HG02885 (cell line): ENCODE data around the gene SMYD3.

Experiments
- ATAC-seq: cut with Tn5 transposase; IDR thresholded peaks from one replicate; pipeline ENCODE4 v1.9.1; 2021; ENCODE audit warnings: mild to moderate bottlenecking; ENCODE audit not compliant: unreplicated experiment, poor library complexity

The SMYD3 gene

DNA sequence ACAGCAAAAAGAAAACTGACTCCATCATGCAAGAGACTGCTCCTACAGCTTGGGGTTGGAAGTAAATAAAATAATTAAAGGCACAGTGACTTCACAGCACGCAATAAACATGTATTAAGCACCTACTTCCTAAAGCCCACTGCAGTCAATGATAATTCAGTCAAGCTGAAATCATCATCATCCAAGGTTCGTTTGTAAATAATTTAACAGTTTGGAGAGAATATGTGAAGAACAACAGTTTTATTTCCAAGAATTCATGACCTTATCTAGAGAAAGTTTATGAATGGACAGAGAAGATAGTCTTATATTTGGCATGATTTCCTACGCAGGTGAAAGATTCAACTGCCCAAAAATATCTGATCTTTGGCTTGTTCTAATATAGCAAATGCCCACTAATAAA lies 86.8 kb downstream of the SMYD3 start:
- no peak for ATAC-seq

DNA sequence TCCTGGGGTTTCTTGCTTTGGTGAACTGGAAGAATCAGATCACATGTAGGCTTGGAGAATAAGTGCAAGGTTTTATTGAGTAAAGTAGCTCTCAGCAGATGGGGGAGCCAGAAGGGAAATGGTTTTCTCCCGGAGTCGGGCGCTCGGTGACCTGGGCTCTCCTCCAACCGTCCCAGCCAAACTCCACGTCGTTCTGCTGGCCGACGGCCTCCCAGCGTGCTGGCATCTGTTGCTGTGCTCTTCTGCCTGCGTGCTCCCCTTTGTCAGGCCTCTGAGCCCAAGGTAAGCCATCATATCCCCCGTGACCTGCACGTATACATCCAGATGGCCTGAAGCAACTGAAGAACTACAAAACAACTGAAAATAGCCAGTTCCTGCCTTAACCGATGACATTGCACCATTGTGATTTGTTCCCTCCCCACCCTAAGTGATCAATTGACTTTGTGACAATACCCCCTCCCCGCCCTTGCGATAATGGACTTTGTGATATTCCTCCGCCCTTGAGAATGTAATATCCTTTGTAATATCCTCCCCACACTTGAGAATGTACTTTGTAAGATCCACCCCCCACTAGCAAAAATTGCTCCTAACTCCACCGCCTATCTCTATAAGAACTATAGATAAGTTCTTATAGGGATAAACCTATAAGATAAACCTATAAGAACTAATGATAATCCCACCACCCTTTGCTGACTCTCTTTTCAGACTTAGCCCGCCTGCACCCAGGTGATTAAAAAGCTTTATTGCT lies 88.3 kb downstream of the SMYD3 start:
- ATAC-seq = no peak

DNA sequence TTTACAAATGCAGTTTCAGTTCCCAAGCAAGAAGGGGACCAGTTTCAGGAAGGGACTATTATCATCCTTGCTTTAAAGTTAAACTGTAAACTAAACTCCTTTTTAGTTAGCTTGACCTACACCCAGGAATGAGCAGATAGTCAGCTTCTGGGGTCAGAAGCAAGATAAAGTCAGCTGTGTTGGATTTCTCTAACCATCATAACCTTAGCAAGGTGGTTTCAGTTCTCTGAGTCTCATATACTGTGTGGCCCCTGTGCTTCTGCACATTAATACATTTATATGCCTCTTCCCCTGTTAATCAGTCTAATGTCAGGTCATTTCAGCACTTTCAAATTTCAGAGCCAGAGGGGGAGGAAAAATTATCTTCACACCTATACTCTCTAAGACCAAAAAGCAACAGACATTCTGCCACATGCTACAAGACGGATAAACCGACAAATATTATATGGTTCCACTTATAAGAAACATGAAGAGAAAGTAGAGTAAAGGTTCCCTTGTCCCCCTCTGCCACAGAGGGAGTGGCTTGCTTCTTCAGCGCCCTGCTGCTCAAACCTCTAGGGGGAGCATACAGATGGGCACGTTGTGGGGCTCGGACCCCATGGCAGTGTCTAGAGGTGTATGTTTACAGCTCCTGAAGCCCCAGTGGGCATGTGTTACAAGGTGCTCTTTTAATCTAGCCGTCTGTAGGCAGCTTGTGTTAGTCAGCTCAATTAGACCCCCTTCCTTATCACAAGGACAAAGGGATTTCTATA lies 89.1 kb downstream of the SMYD3 start:
- no peak for ATAC-seq

DNA sequence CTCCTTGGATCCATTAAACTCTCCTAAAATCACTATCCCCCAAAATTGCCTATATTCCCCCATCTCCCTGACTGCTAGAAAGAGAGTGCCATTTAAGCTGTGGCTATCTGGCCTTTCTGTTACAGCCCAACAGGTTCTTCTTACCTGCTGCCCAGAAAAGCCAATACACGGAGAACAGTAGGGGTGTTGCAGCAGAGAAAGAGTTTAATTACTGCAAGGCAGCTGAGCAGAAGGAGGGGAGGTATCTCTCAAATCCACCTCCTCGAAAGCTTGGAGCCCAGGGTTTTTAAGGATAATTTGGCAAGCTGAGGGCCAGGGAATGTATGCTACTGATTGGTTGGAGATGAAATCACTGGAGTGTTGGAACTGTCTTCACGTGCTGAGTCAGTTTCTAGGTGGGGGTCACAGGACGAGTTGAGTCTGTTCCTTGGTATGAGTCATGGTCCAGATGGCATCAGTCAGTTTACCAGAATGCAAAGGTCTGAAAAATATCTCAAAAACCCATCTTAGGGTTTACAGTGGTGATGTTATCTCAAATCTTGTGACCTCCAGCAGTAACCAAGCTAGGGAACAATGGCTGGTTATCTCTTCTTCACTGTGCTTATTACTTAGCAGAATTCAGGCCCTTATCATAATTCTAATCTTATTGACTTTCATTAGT lies 89.8 kb downstream of the SMYD3 start:
- no peak for ATAC-seq

DNA sequence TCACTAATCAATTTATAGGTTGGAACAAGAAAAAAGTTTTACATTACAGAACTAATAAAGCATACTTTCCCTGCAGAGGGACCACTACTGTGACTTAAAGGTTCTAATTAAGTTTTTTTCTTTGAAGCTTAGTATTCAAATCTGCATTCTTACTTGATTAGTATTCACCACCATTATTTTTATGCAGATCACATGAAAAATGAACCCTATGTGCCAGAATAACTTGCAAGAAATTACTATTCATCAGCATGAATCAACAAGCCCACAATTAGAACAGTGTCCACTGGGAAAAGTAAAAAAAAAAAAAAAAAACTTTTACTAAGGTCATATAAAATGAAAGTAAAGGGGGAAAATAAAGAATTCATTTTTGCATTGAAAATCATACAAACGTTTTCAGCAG lies 90.8 kb downstream of the SMYD3 start:
- ATAC-seq = no peak

DNA sequence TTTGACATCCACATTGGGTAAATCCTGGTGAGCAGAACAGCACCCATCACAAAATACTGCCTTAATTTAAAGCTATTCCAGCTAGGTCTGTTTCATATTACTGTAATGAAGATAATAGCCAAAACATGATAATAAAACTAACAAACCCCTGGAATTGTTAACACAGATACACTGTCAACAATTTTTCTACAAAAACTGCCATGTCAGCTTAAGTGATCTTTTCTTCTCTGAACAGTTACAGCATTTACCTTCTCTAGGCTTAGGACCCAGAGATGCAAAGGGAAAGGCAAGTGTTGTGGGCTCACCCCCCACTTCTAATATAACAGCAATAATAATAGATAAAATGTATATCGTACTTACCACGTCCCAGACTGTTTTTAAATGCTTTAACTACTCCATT lies 92.1 kb downstream of the SMYD3 start:
- ATAC-seq = no peak

DNA sequence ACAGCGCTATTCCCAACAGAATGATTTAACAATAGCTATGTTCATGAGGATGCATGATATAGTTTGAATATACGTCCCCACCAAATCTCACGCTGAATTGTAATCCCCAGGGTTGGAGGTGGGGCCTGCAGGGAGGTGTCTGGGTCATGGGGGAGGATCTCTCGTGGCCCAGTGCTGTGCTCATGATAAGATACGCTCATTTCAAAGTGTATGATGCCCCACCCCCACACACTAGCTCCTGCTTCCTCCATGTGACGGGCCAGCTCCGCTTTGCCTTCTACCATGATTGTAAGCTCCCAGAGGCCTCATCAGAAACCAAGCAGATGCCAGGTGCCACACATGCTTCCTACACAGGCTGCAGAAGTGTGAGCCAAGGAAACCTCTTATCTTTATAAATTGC lies 93.6 kb downstream of the SMYD3 start:
- ATAC-seq = no peak

DNA sequence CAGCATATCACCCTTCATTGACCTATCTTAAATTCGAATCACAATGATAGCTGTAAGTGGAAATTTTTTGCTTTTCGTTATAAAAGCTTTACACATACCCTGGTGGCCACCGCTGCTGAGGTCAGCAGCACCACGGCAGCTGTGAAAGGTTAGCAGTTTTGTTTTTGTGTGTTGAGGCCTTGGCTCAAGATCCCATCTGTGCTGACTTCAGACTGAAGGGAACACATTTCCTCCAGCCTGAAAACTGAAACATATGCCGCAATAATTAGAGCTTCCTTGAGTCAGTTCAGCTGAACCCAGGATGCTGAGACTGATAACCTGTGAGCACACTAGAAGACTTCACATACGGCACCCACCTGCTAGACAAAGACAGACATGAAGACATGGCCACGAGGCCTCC lies 103.0 kb downstream of the SMYD3 start:
- no peak for ATAC-seq

DNA sequence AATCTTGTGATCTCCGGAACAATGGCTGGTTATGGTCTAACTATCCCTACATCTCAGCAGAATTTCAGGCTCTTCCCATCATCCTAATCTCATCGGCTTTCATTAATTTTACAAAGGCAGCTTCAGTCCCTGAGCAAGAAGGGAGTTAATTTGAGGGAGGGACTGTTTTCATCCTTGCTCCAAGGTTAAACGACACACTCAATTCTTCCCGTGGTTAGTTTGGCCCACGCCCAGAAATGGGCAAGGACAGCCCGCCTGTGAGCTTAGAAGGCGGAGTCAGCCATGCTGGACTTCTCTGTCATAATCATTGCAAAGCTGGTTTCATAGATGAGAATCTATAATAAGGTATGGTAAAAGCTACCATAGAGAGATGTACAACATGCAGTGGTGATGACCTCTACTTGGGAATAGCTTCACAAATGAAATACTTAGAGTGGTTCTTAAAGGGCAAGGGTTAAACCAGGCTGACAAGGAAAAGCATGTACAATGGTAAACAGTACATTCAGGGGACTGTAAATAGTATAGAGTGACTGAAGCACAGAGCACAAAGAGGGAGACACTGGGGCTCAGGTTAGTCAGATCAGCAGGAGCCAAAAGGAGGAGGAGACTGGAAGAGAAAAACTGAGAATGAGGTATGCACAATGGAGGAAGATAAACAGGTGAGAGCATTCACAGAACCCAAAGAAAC lies 108.8 kb downstream of the SMYD3 start:
- ATAC-seq = no peak

DNA sequence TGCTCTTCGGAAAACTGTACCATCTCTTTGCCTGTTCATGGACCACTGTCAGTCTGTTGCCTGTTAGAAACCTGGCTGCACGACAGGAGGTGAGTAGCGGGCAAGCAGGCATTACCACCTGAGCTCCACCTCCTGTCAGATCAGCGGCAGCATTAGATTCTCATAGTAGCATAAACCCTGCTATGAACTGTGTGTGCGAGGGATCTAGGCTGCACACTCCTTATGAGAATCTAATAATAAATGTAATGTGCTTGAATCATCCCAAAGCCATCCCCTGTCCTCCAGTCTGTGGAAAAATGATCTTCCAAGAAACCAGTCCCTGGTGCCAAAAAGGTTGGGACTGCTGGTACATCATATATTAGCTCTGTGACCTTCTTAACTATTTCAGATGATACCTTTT lies 110.0 kb downstream of the SMYD3 start:
- no peak for ATAC-seq

DNA sequence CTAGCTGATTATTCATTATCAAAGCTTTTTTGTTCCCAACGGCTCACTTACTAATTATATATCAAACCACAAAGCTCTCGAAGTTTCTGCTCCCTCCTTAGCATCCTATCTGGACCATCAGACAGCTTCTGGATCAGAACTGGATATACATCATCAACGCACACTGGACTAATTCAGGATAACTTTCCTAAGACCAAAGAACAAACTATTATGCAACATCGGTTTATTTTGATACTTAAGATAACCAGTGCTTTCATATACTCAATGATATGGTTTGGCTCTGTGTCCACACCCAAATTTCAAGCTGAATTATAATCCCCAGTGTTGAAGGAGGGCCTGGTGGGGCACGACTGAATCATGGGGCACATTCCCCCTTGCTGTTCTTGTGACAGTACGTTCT lies 110.8 kb downstream of the SMYD3 start:
- no peak for ATAC-seq

DNA sequence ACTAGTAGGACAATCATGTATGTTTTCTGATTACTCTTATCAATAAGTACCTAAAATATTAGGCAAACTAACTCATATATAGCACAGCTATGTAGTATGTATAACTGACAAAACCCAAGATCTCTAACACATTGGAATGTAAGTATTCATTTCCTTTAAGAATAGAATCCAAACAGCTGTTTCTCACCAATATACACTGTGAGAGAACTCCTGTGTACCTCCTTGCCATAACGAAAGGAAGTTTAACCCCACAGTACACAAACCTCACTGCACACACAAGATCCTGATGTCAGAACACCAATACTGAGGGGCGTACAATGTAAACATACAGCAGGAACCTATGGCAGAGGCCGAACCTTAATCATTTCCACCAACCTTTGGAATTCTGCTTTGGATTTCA lies 113.0 kb downstream of the SMYD3 start:
- ATAC-seq = no peak

DNA sequence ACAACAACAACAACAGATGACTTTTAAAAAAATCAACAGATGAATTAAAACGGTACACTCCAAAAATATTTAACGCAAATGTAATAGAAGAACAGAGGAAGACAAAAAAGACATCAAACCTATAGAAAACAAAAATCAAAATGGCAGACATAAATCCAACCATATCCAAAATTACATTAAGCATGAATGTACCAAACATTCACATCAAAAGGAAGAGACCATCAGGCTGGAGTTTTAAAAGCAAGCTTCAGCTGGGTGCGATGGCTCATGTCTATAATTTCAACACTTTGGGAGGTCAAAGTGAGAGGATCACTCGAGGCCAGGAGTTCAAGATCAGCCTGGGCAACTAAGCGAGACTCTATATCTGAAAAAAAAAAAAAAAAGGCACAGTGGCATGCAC lies 116.2 kb downstream of the SMYD3 start:
- ATAC-seq = no peak

DNA sequence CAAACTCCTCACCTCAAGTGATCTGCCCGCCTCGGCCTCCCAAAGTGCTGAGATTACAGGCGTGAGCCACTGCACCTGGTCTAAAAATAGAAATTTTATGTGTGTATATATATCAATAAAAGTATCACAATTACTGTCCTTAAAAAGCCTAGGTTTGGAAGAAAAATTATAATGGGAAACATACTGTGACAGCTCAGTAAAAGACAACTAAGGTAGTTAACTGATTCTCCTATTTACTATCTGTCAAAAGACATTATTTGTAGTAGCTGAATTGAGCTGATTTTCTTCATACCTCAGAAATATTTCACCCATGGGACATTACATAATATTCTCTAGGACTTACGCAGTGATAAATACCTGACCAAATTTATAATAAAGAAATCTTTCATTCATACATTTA lies 122.5 kb downstream of the SMYD3 start:
- no peak for ATAC-seq

DNA sequence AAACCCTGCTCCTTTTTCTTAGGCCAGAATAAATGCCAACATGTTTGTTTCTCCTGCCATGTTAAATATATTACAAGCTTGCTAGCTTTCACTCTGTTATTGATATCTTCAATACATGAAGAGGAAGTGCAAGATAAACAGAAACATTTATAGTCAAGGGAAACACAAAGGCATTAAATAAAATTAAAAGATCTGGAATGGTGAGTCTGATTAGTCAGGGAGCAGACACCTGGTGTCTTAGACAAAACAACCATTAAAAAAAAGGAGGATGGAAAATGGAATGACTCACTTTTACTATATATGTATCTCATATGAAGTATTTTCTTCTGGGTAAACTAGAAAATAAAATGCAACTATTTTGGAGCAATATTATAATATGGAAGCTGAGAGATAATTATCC lies 123.3 kb downstream of the SMYD3 start:
- ATAC-seq = no peak

DNA sequence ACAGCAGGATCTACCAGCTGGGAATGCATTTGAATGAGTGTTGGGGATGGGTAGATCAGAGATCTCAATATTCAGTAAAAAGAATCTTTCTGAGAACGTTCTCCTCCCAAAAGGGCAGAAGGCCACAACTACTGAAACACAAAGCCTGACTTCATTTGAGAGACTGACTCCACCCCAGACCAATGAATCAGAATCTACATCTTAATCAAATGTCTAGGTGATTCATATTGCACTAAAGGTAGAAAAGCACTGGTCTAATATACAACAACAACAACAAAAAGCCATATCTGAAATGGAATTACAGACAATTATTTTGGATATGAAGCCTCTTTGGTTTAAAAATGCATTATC lies 123.9 kb downstream of the SMYD3 start:
- ATAC-seq = no peak

DNA sequence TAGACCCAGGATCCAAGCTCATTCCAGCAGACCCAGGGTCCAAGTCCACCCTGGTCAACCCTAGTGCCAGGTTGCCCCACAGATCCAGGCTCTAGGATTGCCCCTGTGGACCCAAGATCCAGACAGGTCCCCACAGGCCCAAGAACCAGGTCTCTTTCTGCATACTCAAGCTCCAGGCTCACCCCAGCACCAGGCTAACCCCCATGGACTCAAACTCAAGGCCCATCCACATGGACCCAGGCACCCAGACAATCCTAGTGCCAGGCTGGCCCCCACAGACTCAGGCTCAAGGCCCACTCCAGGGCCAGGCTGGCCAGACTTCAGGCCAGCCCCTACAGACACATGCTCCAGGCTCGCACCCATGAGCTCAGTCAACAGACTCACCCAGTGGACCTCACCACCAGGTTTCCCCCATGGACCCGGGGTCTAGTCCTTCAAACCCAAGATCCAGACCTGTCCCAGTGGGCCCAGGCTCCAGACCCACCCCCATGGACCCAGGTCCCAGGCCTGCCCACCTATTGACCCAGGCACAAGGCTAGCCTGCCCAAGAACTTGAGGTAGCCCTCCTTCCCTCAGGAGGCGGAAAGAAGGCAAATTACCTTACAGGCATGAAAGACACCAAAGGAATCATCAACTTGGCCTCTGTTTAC lies 124.4 kb downstream of the SMYD3 start:
- no peak for ATAC-seq

DNA sequence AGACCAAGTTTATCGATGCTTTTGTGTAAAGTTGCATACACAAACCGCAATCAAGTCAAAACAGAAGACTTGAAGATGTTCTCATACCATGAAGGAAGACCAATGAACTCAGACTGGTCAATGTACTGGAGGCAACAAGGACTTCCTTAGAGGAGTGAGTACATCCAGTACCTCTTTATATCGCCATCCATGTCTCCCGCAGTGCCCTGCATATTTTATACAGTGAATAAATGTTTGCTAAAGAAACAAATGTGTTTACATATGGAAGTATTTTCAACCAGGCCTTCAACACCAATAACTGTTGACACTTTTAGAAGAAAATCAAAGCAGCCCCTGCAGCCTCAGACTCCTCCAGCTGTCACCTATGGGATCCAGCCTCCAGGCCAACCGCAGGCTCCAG lies 125.6 kb downstream of the SMYD3 start:
- no peak for ATAC-seq

DNA sequence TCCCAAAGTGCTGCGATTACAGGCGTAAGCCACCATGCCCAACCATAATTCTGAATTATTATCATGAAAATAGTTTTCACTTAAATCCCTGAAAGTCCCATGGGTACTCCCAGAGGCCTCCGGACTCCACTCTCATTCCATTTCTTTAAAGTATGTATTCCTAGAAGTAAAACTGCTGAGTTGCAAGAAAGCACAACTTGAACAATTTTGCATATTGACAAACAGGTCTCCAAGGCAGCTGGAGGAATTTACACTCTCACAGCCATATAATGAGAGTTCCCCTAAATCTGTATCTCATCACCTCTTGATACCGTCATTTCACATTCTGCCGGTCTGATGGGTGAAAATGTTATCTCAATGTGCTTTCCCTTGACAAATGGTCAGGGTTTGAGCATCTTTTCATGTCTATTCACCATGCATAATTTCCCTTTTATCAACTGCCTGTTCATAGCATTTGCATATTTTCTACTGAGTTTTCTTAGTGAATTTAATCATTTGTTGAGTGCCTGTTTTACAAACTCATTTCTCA lies 129.4 kb downstream of the SMYD3 start:
- ATAC-seq = no peak

DNA sequence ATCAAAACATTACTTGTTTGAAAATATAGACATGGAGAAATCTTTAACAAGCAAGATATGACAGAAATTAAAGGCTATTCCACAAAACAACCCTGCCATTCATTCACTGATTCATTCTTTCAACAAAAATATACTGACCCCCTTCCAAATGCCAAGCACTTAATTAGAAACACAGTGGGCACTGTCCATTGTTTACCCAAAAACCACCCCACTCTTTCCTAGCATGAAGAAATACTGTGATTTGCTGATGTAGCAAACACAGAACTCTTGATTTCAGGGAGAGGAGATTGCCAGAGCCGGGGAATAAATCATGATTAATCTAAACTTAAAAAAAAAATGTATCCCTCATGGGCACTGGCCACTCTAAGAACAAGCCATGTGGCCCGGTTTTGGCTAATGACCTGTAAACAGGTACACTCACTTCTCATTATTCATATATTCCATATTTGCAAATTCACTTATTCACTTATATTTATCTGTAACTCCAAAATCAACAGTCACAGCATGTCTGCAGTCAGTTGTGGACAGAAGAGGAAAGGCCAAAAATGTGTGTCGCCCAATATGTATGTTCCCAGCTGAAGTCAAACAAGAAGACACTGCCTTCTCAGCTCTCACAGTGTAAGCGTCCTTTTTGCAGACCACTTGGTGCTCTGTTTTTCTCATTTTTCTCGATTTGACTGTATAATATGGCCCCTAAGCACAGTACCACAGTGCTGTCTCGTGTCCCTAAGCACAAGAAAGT lies 133.1 kb downstream of the SMYD3 start:
- ATAC-seq = no peak
